GM19372 (cell line): Measurements from ENCODE around the gene LRCH4.
"Not testable (repeated sequence)": the region's sequence is repeated elsewhere in the genome, so short reads cannot be mapped to it uniquely, and the experiment has no call there.

Source experiments
- ATAC-seq: cut with Tn5 transposase; IDR thresholded peaks from one replicate; pipeline ENCODE4 v1.9.1; 2021; ENCODE audit warnings: mild to moderate bottlenecking, low read depth, moderate library complexity; ENCODE audit not compliant: unreplicated experiment

Gene LRCH4

GRCh38 chr7:100568176-100568895 lies 17.6 kb downstream of the LRCH4 start:
- ATAC-seq, result no peak

GRCh38 chr7:100567751-100568175 lies 18.2 kb downstream of the LRCH4 start:
- ATAC-seq, result no peak

- no peak for ATAC-seq
Measured at GRCh38 chr7:100567031-100567730, 18.7 kb downstream of the LRCH4 start.

GRCh38 chr7:100566018-100566531 lies 19.9 kb downstream of the LRCH4 start:
- no peak for ATAC-seq

- no peak for ATAC-seq
Measured at GRCh38 chr7:100565133-100565571, 20.8 kb downstream of the LRCH4 start.

- not testable (repeated sequence) for ATAC-seq
Measured at GRCh38 chr7:100564405-100564804, 21.5 kb downstream of the LRCH4 start.

GRCh38 chr7:100563809-100564400 lies 22.0 kb downstream of the LRCH4 start:
- ATAC-seq, result no peak

GRCh38 chr7:100563100-100563564 lies 22.8 kb downstream of the LRCH4 start:
- ATAC-seq, result no peak

GRCh38 chr7:100562195-100563099 lies 23.5 kb downstream of the LRCH4 start:
- ATAC-seq, result no peak

- ATAC-seq, result no peak
Measured at GRCh38 chr7:100561491-100562194, 24.3 kb downstream of the LRCH4 start.

GRCh38 chr7:100559127-100559526 lies 26.8 kb downstream of the LRCH4 start:
- ATAC-seq, result no peak

GRCh38 chr7:100556541-100556940 lies 29.4 kb downstream of the LRCH4 start:
- ATAC-seq, result no peak

GRCh38 chr7:100555701-100556100 lies 30.2 kb downstream of the LRCH4 start:
- no peak for ATAC-seq

- no peak for ATAC-seq
Measured at GRCh38 chr7:100553032-100553431, 32.9 kb downstream of the LRCH4 start.

- ATAC-seq, result no peak
Measured at GRCh38 chr7:100552532-100552931, 33.4 kb downstream of the LRCH4 start.

GRCh38 chr7:100548446-100548845 lies 37.5 kb downstream of the LRCH4 start:
- ATAC-seq, result not testable (repeated sequence)

GRCh38 chr7:100547872-100548271 lies 38.1 kb downstream of the LRCH4 start:
- no peak for ATAC-seq

- ATAC-seq, result no peak
Measured at GRCh38 chr7:100546926-100547800, 38.8 kb downstream of the LRCH4 start.
